Brain (organoid and tissue), 1 donor: ENCODE data around the gene SELENOI. TPM values are rescaled to one million over a fixed set of nuclear protein-coding genes. Genes with fewer than 3 reads are reported as not detected.

Experiments used
- polyA plus RNA-seq: library from polyadenylated mRNA; stranded (reverse); fragments of 350-450 nt; fragmentation: Illumina TruSeq; extraction: RNeasy Lipid Tissue Mini Kit (QIAGEN cat#74804); gene quantifications from one replicate; pipeline ENCODE4 v1.2.3, GENCODE V29; 2015; ENCODE audit warnings: low read depth, low replicate concordance; ENCODE audit not compliant: insufficient read depth

SELENOI gene
- polyA plus RNA-seq, 1 donor from 2014 or later = 7.6 TPM

Other genes with a start within 250 kb of the SELENOI start
- 14.9 TPM for gene GAREM2, start 173.1 kb upstream of the SELENOI start, polyA plus RNA-seq
- gene HADHA, start 101.5 kb upstream of the SELENOI start, polyA plus RNA-seq = 146 TPM
- gene HADHB, start 101.2 kb upstream of the SELENOI start, polyA plus RNA-seq = 123 TPM
- gene ADGRF3, start 646 bp downstream of the SELENOI start, polyA plus RNA-seq = 0.22 TPM
- 0.88 TPM for gene DRC1, start 55.8 kb downstream of the SELENOI start, polyA plus RNA-seq
- gene OTOF, start 132.0 kb downstream of the SELENOI start, polyA plus RNA-seq = 0.17 TPM